ENCODE results near the gene GTPBP6.

The GTPBP6 gene

GRCh38 chrX:290476-291166 lies 28.0 kb downstream of the GTPBP6 start:
- no peak overlapping the region for H2AK5ac ChIP-seq (ENCODE audit: low read depth, low read length)
- H3K27me3 ChIP-seq (ENCODE audit: control insufficient read depth in 3 of 3, insufficient read depth in 3 of 3, low read depth in 1 of 3, low read length in 3 of 3), result no peaks in the 10 kb centered on the region
- no peak overlapping the region for H3K4ac ChIP-seq (ENCODE audit: low read length)
- no peak overlapping the region for H3K4me2 ChIP-seq (ENCODE audit: insufficient read depth, low read length, poor library complexity, severe bottlenecking)
- H3K27ac ChIP-seq (replicated peaks; ENCODE audit: low read length), result no peak overlapping the region
- H2BK12ac ChIP-seq (ENCODE audit: low read length), result no peak overlapping the region
- no peak overlapping the region for H3K18ac ChIP-seq (ENCODE audit: low read length)
- no peak overlapping the region for H2BK120ac ChIP-seq (ENCODE audit: low read depth, low read length)
- no peak overlapping the region for H2AFZ ChIP-seq (ENCODE audit: low read length)
- H3K4me1 ChIP-seq (ENCODE audit: control insufficient read depth in 2 of 2, insufficient read depth in 1 of 2, low read depth in 1 of 2, low read length in 2 of 2), result no peaks in the 10 kb centered on the region
- H3K4me3 ChIP-seq (ENCODE audit: low read length in 2 of 2), result no peak overlapping the region
- WGBS, 2 donors (ENCODE audit: extremely low coverage in 2 of 2, insufficient read length in 2 of 2, insufficient replicate concordance in 1 of 2), result no CpG with 5 or more reads among the region's 42 CpGs
- H3K14ac ChIP-seq (ENCODE audit: low read length), result peak overlapping the region; percentile 38
- no peak for DNase-seq (ENCODE audit: low spot score)
- H4K8ac ChIP-seq (ENCODE audit: low read depth, low read length), result no peak overlapping the region
- no peak overlapping the region for H3K23ac ChIP-seq (ENCODE audit: low read depth, low read length, poor library complexity)
- peaks cover 54 to 86% of the 10 kb centered on the region in 2 donors for H3K36me3 ChIP-seq (replicated peaks in 1 of 2; ENCODE audit: control insufficient read depth in 2 of 2, insufficient read depth in 2 of 2, low read length in 2 of 2)
- H4K91ac ChIP-seq (ENCODE audit: low read depth, low read length, poor library complexity), result no peak overlapping the region
- peaks cover 7% of the 10 kb centered on the region for H3K79me1 ChIP-seq (ENCODE audit: low read depth, low read length)
- peak overlapping the region; percentile 53 for H2BK5ac ChIP-seq (ENCODE audit: low read length)
- H3K9ac ChIP-seq (ENCODE audit: low read depth, low read length, poor library complexity), result no peak overlapping the region
- H2BK15ac ChIP-seq (ENCODE audit: low read length), result no peak overlapping the region
- peaks cover 12 to 18% of the 10 kb centered on the region in 2 donors for H3K9me3 ChIP-seq (replicated peaks in 1 of 2; ENCODE audit: control insufficient read depth in 2 of 2, insufficient read depth in 1 of 2, low read depth in 1 of 2, low read length in 2 of 2)

GRCh38 chrX:288561-288991 lies 30.0 kb downstream of the GTPBP6 start:
- Histone ChIP-seq H2BK15ac (ENCODE audit: low read length) (no peak overlapping the region), H3K9me3 (replicated peaks in 1 of 2; ENCODE audit: control insufficient read depth in 2 of 2, insufficient read depth in 1 of 2, low read depth in 1 of 2, low read length in 2 of 2) (peaks cover 18% of the 10 kb centered on the region in 2 donors), H2BK120ac (ENCODE audit: low read depth, low read length) (no peak overlapping the region), H3K18ac (ENCODE audit: low read length) (peak overlapping the region; percentile 28), H3K27ac (replicated peaks; ENCODE audit: low read length) (no peak overlapping the region), H2AFZ (ENCODE audit: low read length) (no peak overlapping the region), H3K4me3 (ENCODE audit: low read length in 2 of 2) (peak overlapping the region in 1 of 2 donors; percentile 65), H2BK5ac (ENCODE audit: low read length) (no peak overlapping the region), H3K27me3 (ENCODE audit: control insufficient read depth in 3 of 3, insufficient read depth in 3 of 3, low read depth in 1 of 3, low read length in 3 of 3) (no peaks in the 10 kb centered on the region), H3K4me2 (ENCODE audit: insufficient read depth, low read length, poor library complexity, severe bottlenecking) (no peak overlapping the region), H3K4ac (ENCODE audit: low read length) (no peak overlapping the region), H3K9ac (ENCODE audit: low read depth, low read length, poor library complexity) (no peak overlapping the region), H3K23ac (ENCODE audit: low read depth, low read length, poor library complexity) (peak overlapping the region; percentile 91), H3K79me1 (ENCODE audit: low read depth, low read length) (peaks cover 22% of the 10 kb centered on the region), H2AK5ac (ENCODE audit: low read depth, low read length) (no peak overlapping the region), H3K4me1 (ENCODE audit: control insufficient read depth in 2 of 2, insufficient read depth in 1 of 2, low read depth in 1 of 2, low read length in 2 of 2) (peaks cover 0 to 6% of the 10 kb centered on the region in 2 donors), H4K91ac (ENCODE audit: low read depth, low read length, poor library complexity) (no peak overlapping the region), H2BK12ac (ENCODE audit: low read length) (no peak overlapping the region), H4K8ac (ENCODE audit: low read depth, low read length) (no peak overlapping the region), H3K36me3 (replicated peaks in 1 of 2; ENCODE audit: control insufficient read depth in 2 of 2, insufficient read depth in 2 of 2, low read length in 2 of 2) (peaks cover 63 to 90% of the 10 kb centered on the region in 2 donors), H3K14ac (ENCODE audit: low read length) (no peak overlapping the region)
- no CpG with 5 or more reads among the region's 25 CpGs for WGBS, 2 donors (ENCODE audit: extremely low coverage in 2 of 2, insufficient read length in 2 of 2, insufficient replicate concordance in 1 of 2)
- DNase-seq (ENCODE audit: low spot score), result no peak

GRCh38 chrX:287670-288069 lies 30.9 kb downstream of the GTPBP6 start:
- H3K18ac ChIP-seq (ENCODE audit: low read length), result no peak overlapping the region
- no CpG with 5 or more reads among the region's 7 CpGs for WGBS, 2 donors (ENCODE audit: extremely low coverage in 2 of 2, insufficient read length in 2 of 2, insufficient replicate concordance in 1 of 2)

GRCh38 chrX:285076-285677 lies 33.4 kb downstream of the GTPBP6 start:
- Histone ChIP-seq H2BK15ac (ENCODE audit: low read length) (no peak overlapping the region), H3K4me2 (ENCODE audit: insufficient read depth, low read length, poor library complexity, severe bottlenecking) (no peak overlapping the region), H2BK5ac (ENCODE audit: low read length) (no peak overlapping the region), H3K4me1 (ENCODE audit: control insufficient read depth in 2 of 2, insufficient read depth in 1 of 2, low read depth in 1 of 2, low read length in 2 of 2) (peaks cover 0 to 6% of the 10 kb centered on the region in 2 donors), H2AFZ (ENCODE audit: low read length) (no peak overlapping the region), H3K14ac (ENCODE audit: low read length) (no peak overlapping the region), H2BK120ac (ENCODE audit: low read depth, low read length) (no peak overlapping the region), H3K4me3 (ENCODE audit: low read length in 2 of 2) (peak overlapping the region in 1 of 2 donors; percentile 67), H3K9ac (ENCODE audit: low read depth, low read length, poor library complexity) (no peak overlapping the region), H3K9me3 (replicated peaks in 1 of 2; ENCODE audit: control insufficient read depth in 2 of 2, insufficient read depth in 1 of 2, low read depth in 1 of 2, low read length in 2 of 2) (peaks cover 3 to 12% of the 10 kb centered on the region in 2 donors), H3K27ac (replicated peaks; ENCODE audit: low read length) (no peak overlapping the region), H4K8ac (ENCODE audit: low read depth, low read length) (no peak overlapping the region), H3K18ac (ENCODE audit: low read length) (no peak overlapping the region), H3K4ac (ENCODE audit: low read length) (no peak overlapping the region), H3K36me3 (replicated peaks in 1 of 2; ENCODE audit: control insufficient read depth in 2 of 2, insufficient read depth in 2 of 2, low read length in 2 of 2) (peaks cover 44 to 57% of the 10 kb centered on the region in 2 donors), H2BK12ac (ENCODE audit: low read length) (no peak overlapping the region), H4K91ac (ENCODE audit: low read depth, low read length, poor library complexity) (no peak overlapping the region), H3K27me3 (ENCODE audit: control insufficient read depth in 3 of 3, insufficient read depth in 3 of 3, low read depth in 1 of 3, low read length in 3 of 3) (no peaks in the 10 kb centered on the region), H2AK5ac (ENCODE audit: low read depth, low read length) (no peak overlapping the region), H3K23ac (ENCODE audit: low read depth, low read length, poor library complexity) (no peak overlapping the region), H3K79me1 (ENCODE audit: low read depth, low read length) (peaks cover 22% of the 10 kb centered on the region)
- no CpG with 5 or more reads among the region's 13 CpGs for WGBS, 2 donors (ENCODE audit: extremely low coverage in 2 of 2, insufficient read length in 2 of 2, insufficient replicate concordance in 1 of 2)
- no peak for DNase-seq (ENCODE audit: low spot score)

More at GRCh38 chrX:287670-288069, 30.9 kb downstream of the GTPBP6 start:
- no peak overlapping the region for H4K8ac ChIP-seq (ENCODE audit: low read depth, low read length)
- no peak overlapping the region for H3K14ac ChIP-seq (ENCODE audit: low read length)
- H3K9me3 ChIP-seq (replicated peaks in 1 of 2; ENCODE audit: control insufficient read depth in 2 of 2, insufficient read depth in 1 of 2, low read depth in 1 of 2, low read length in 2 of 2), result peaks cover 12% of the 10 kb centered on the region in 2 donors
- H3K4me3 ChIP-seq (ENCODE audit: low read length in 2 of 2), result no peak overlapping the region
- no peak for DNase-seq (ENCODE audit: low spot score)
- H2AFZ ChIP-seq (ENCODE audit: low read length), result no peak overlapping the region
- H2BK15ac ChIP-seq (ENCODE audit: low read length), result no peak overlapping the region
- no peak overlapping the region for H2AK5ac ChIP-seq (ENCODE audit: low read depth, low read length)
- no peak overlapping the region for H3K27ac ChIP-seq (replicated peaks; ENCODE audit: low read length)
- H3K4me2 ChIP-seq (ENCODE audit: insufficient read depth, low read length, poor library complexity, severe bottlenecking), result no peak overlapping the region
- H2BK12ac ChIP-seq (ENCODE audit: low read length), result no peak overlapping the region
- H3K27me3 ChIP-seq (ENCODE audit: control insufficient read depth in 3 of 3, insufficient read depth in 3 of 3, low read depth in 1 of 3, low read length in 3 of 3), result no peaks in the 10 kb centered on the region
- H4K91ac ChIP-seq (ENCODE audit: low read depth, low read length, poor library complexity), result no peak overlapping the region
- H3K36me3 ChIP-seq (replicated peaks in 1 of 2; ENCODE audit: control insufficient read depth in 2 of 2, insufficient read depth in 2 of 2, low read length in 2 of 2), result peaks cover 54 to 81% of the 10 kb centered on the region in 2 donors
- peaks cover 0 to 6% of the 10 kb centered on the region in 2 donors for H3K4me1 ChIP-seq (ENCODE audit: control insufficient read depth in 2 of 2, insufficient read depth in 1 of 2, low read depth in 1 of 2, low read length in 2 of 2)
- no peak overlapping the region for H2BK120ac ChIP-seq (ENCODE audit: low read depth, low read length)
- no peak overlapping the region for H2BK5ac ChIP-seq (ENCODE audit: low read length)
- H3K4ac ChIP-seq (ENCODE audit: low read length), result no peak overlapping the region
- peaks cover 22% of the 10 kb centered on the region for H3K79me1 ChIP-seq (ENCODE audit: low read depth, low read length)
- H3K9ac ChIP-seq (ENCODE audit: low read depth, low read length, poor library complexity), result no peak overlapping the region
- H3K23ac ChIP-seq (ENCODE audit: low read depth, low read length, poor library complexity), result no peak overlapping the region

Measured in neuronal stem cell (in vitro differentiated cells).